WTC11 (cell line): ENCODE data around the gene RNF40. TPM values are rescaled to one million over a fixed set of nuclear protein-coding genes. Genes with fewer than 3 reads are reported as not detected.

Experiments used
- ATAC-seq: fragments of 200-7000 bp; cut with Tn5 transposase; 2 replicates; pipeline ENCODE4 v1.10.0; 2021; ENCODE audit warnings: mild to moderate bottlenecking, moderate library complexity
- CTCF ChIA-PET: fragments of 300-600 bp; sonication (Branson Sonifier 250); formaldehyde crosslinking; loops from one replicate; lab custom pipeline; 2021; ENCODE audit warnings: antibody characterized with exemption; lab: Charles Lee
- POLR2A ChIA-PET: fragments of 350-600 bp; sonication (Branson Sonifier 250); formaldehyde crosslinking; loops from one replicate; lab custom pipeline; 2021; ENCODE audit warnings: antibody characterized with exemption; lab: Charles Lee
- DNase-seq: peaks from one replicate; pipeline ENCODE4 v3.0.0; 2021; ENCODE audit warnings: low spot score
- H3K27ac Mint-ChIP-seq: 2 replicates; pipeline ENCODE4 v1.8.0; 2021; ENCODE audit warnings: mixed read lengths
- H3K27me3 Mint-ChIP-seq: 2 replicates; pipeline ENCODE4 v1.8.0; 2021; ENCODE audit warnings: low read depth, mild to moderate bottlenecking, moderate library complexity, mixed read lengths
- H3K36me3 Mint-ChIP-seq: 2 replicates; pipeline ENCODE4 v1.8.0; 2021; ENCODE audit warnings: mixed read lengths
- H3K4me1 Mint-ChIP-seq: 2 replicates; pipeline ENCODE4 v1.8.0; 2022; ENCODE audit warnings: mixed read lengths
- H3K4me3 Mint-ChIP-seq: 2 replicates; pipeline ENCODE4 v1.8.0; 2021; ENCODE audit warnings: mild to moderate bottlenecking, moderate library complexity, mixed read lengths
- H3K9me3 Mint-ChIP-seq: 2 replicates; pipeline ENCODE4 v1.8.0; 2021; ENCODE audit warnings: mixed read lengths
- ATF2 ChIP-seq: sonication (generic); formaldehyde crosslinking; IDR thresholded peaks from 2 replicates; pipeline ENCODE4 v1.8.1; 2022; ENCODE audit warnings: low read depth, missing genetic modification reagents, borderline replicate concordance
- ETV6 ChIP-seq: sonication (generic); formaldehyde crosslinking; IDR thresholded peaks from 2 replicates; pipeline ENCODE4 v1.8.1; 2022; ENCODE audit warnings: mild to moderate bottlenecking, missing genetic modification reagents
- FOXJ3 ChIP-seq: sonication (generic); formaldehyde crosslinking; IDR thresholded peaks from 2 replicates; pipeline ENCODE4 v1.9.0; 2021; ENCODE audit warnings: missing genetic modification reagents, mild to moderate bottlenecking, borderline replicate concordance
- FOXP1 ChIP-seq: sonication (generic); formaldehyde crosslinking; IDR thresholded peaks from 2 replicates; pipeline ENCODE4 v1.8.0; 2022; ENCODE audit warnings: missing genetic modification reagents, mild to moderate bottlenecking, moderate library complexity, borderline replicate concordance
- FOXP4 ChIP-seq: sonication (generic); formaldehyde crosslinking; IDR thresholded peaks from 2 replicates; pipeline ENCODE4 v1.8.0; 2022; ENCODE audit warnings: mild to moderate bottlenecking, missing genetic modification reagents
- IRF2 ChIP-seq: sonication (generic); formaldehyde crosslinking; IDR thresholded peaks from 2 replicates; pipeline ENCODE4 v1.8.0; 2022; ENCODE audit warnings: low read depth, missing genetic modification reagents, borderline replicate concordance
- JUN ChIP-seq: sonication (generic); formaldehyde crosslinking; IDR thresholded peaks from 2 replicates; pipeline ENCODE4 v1.8.0; 2023; ENCODE audit warnings: mild to moderate bottlenecking, missing genetic modification reagents
- KAT7 ChIP-seq: sonication (generic); formaldehyde crosslinking; IDR thresholded peaks from 2 replicates; pipeline ENCODE4 v1.8.1; 2023; ENCODE audit warnings: missing genetic modification reagents, mild to moderate bottlenecking, borderline replicate concordance
- NFYB ChIP-seq: sonication (generic); formaldehyde crosslinking; conservative IDR thresholded peaks from 2 replicates; pipeline ENCODE4 v1.8.0; 2022; ENCODE audit warnings: low read depth, missing genetic modification reagents
- NR1H2 ChIP-seq: sonication (generic); formaldehyde crosslinking; IDR thresholded peaks from 2 replicates; pipeline ENCODE4 v1.9.0; 2021; ENCODE audit warnings: mild to moderate bottlenecking, moderate library complexity, missing genetic modification reagents
- OVOL2 ChIP-seq: fragments of 250-450 bp; sonication (Bioruptor Pico); IDR thresholded peaks from 2 replicates; pipeline ENCODE4 v1.9.0; 2021; ENCODE audit warnings: mild to moderate bottlenecking, borderline replicate concordance
- SMAD4 ChIP-seq: sonication (generic); formaldehyde crosslinking; IDR thresholded peaks from 2 replicates; pipeline ENCODE4 v1.8.0; 2022; ENCODE audit warnings: mild to moderate bottlenecking, missing genetic modification reagents
- STAT6 ChIP-seq: sonication (generic); formaldehyde crosslinking; conservative IDR thresholded peaks from 2 replicates; pipeline ENCODE4 v1.8.1; 2023; ENCODE audit warnings: mild to moderate bottlenecking, low read depth, missing genetic modification reagents, moderate library complexity
- TCF7 ChIP-seq: sonication (generic); formaldehyde crosslinking; IDR thresholded peaks from 2 replicates; pipeline ENCODE4 v1.8.0; 2022; ENCODE audit warnings: mild to moderate bottlenecking, low read depth, missing genetic modification reagents, moderate library complexity
- ZNF121 ChIP-seq: sonication (generic); formaldehyde crosslinking; IDR thresholded peaks from 2 replicates; pipeline ENCODE4 v1.8.0; 2023; ENCODE audit warnings: missing genetic modification reagents
- ZNF281 ChIP-seq: sonication (generic); formaldehyde crosslinking; IDR thresholded peaks from 2 replicates; pipeline ENCODE4 v1.8.0; 2023; ENCODE audit warnings: mild to moderate bottlenecking, missing genetic modification reagents
- ZNF512 ChIP-seq: sonication (generic); formaldehyde crosslinking; IDR thresholded peaks from 2 replicates; pipeline ENCODE4 v1.8.1; 2022; ENCODE audit warnings: missing genetic modification reagents, borderline replicate concordance
- ZSCAN18 ChIP-seq: fragments of 250-450 bp; sonication (Bioruptor Pico); IDR thresholded peaks from 2 replicates; pipeline ENCODE4 v2.1.2; 2022; ENCODE audit warnings: mild to moderate bottlenecking, moderate library complexity
- total RNA-seq: library from RNA; stranded (reverse); gene quantifications from 3 replicates; pipeline ENCODE4 v1.2.3, GENCODE V29; 2021

Gene RNF40
- total RNA-seq, 1 experiment from 2014 or later, result 77.1 TPM

GRCh38 chr16:30721606-30722005 is 40.5 kb upstream of the RNF40 start:
- Mint-ChIP-seq H3K27ac (no peak overlapping the region), H3K4me3 (no peak overlapping the region), H3K27me3 (no peaks in the 10 kb centered on the region), H3K9me3 (no peaks in the 10 kb centered on the region), H3K4me1 (no peaks in the 10 kb centered on the region), H3K36me3 (peaks cover 76% of the 10 kb centered on the region)
- TF ChIP-seq ZNF512 (no peak), ATF2 (CRISPR knock-in tag) (no peak), FOXJ3 (no peak), ETV6 (CRISPR knock-in tag) (no peak), OVOL2 (CRISPR knock-in tag) (no peak), NR1H2 (CRISPR knock-in tag) (no peak), TCF7 (no peak), NFYB (CRISPR knock-in tag) (no peak), JUN (CRISPR knock-in tag) (no peak), ZNF281 (no peak), ZNF121 (CRISPR knock-in tag) (no peak), IRF2 (CRISPR knock-in tag) (no peak), STAT6 (CRISPR knock-in tag) (no peak), KAT7 (CRISPR knock-in tag) (no peak), SMAD4 (CRISPR knock-in tag) (no peak), FOXP1 (CRISPR knock-in tag) (no peak), FOXP4 (no peak), ZSCAN18 (no peak)
- ATAC-seq (no peak), DNase-seq (no peak)
- CTCF ChIA-PET, result interaction anchor here (1.1 kb wide), 1 partner anchor 180 kb away, joined by 4 read pairs; no protein-coding TSS in a partner anchor
- POLR2A ChIA-PET, result no interaction called here
